Measurements from ENCODE around the gene PAPPA2. TPM values are rescaled to one million over a fixed set of nuclear protein-coding genes. Genes with fewer than 3 reads are reported as not detected.
"Not testable (repeated sequence)": the region's sequence is repeated elsewhere in the genome, so short reads cannot be mapped to it uniquely, and the experiment has no call there.

The PAPPA2 gene
- total RNA-seq, 3 donors from 2014 or later (not counting 1 experiment from before 2014, with no cell fraction given) = 0.48 TPM; not detected in 2

- H3K9me3 ChIP-seq (ENCODE audit: control insufficient read depth, insufficient read depth, low read length) = no peaks in the 10 kb centered on the region
- H3K4me1 ChIP-seq (ENCODE audit: control insufficient read depth, insufficient read depth, low read length) = no peaks in the 10 kb centered on the region
- H3K4me3 ChIP-seq (ENCODE audit: low read length) = no peak overlapping the region
- Mint-ChIP-seq H3K4me3 (no peak overlapping the region), H3K27ac (no peak overlapping the region), H3K27me3 (ENCODE audit: low read depth in 2 of 2) (no peaks in the 10 kb centered on the region), H3K4me1 (no peaks in the 10 kb centered on the region), H3K36me3 (no peaks in the 10 kb centered on the region), H3K9me3 (peaks cover 3 to 4% of the 10 kb centered on the region in 2 donors)
- intact Hi-C loops (cut with micrococcal nuclease) = no loop called here
- H3K36me3 ChIP-seq (ENCODE audit: control insufficient read depth, insufficient read depth, low read length) = no peaks in the 10 kb centered on the region
- ATAC-seq (no peak), DNase-seq (no peak)
- H3K27me3 ChIP-seq (ENCODE audit: control insufficient read depth, insufficient read depth, low read length) = no peaks in the 10 kb centered on the region
- H3K27ac ChIP-seq (ENCODE audit: low read length) = no peak overlapping the region
- TF ChIP-seq CTCF (IDR thresholded peaks at IDR 0.05) = no peak
- WGBS (ENCODE audit: insufficient coverage) = 57% methylated on average over 1 of the region's 2 CpGs
Observed at GRCh38 chr1:176445402-176445801, 17.6 kb upstream of the PAPPA2 start.

- H3K4me3 ChIP-seq (ENCODE audit: low read length) = no peak overlapping the region
- Mint-ChIP-seq H3K4me1 (no peaks in the 10 kb centered on the region), H3K9me3 (peaks cover 5 to 6% of the 10 kb centered on the region in 2 donors), H3K27me3 (ENCODE audit: low read depth in 2 of 2) (no peaks in the 10 kb centered on the region), H3K27ac (no peak overlapping the region), H3K4me3 (no peak overlapping the region), H3K36me3 (no peaks in the 10 kb centered on the region)
- intact Hi-C loops (cut with micrococcal nuclease) = no loop called here
- H3K27ac ChIP-seq (ENCODE audit: low read length) = no peak overlapping the region
- TF ChIP-seq CTCF (IDR thresholded peaks at IDR 0.05) = no peak
- ATAC-seq = no peak
- no peaks in the 10 kb centered on the region for H3K4me1 ChIP-seq (ENCODE audit: control insufficient read depth, insufficient read depth, low read length)
- DNase-seq = no peak
- H3K36me3 ChIP-seq (ENCODE audit: control insufficient read depth, insufficient read depth, low read length) = no peaks in the 10 kb centered on the region
- no peaks in the 10 kb centered on the region for H3K27me3 ChIP-seq (ENCODE audit: control insufficient read depth, insufficient read depth, low read length)
- 72% methylated on average over 2 of the region's 4 CpGs for WGBS (ENCODE audit: insufficient coverage)
- H3K9me3 ChIP-seq (ENCODE audit: control insufficient read depth, insufficient read depth, low read length) = no peaks in the 10 kb centered on the region
Observed at GRCh38 chr1:176448340-176448739, 14.6 kb upstream of the PAPPA2 start.

- H3K27ac ChIP-seq (ENCODE audit: low read length) = no peak overlapping the region
- no peaks in the 10 kb centered on the region for H3K27me3 ChIP-seq (ENCODE audit: control insufficient read depth, insufficient read depth, low read length)
- no peak for TF ChIP-seq CTCF (IDR thresholded peaks at IDR 0.05)
- Mint-ChIP-seq H3K4me1 (no peaks in the 10 kb centered on the region), H3K27me3 (ENCODE audit: low read depth in 2 of 2) (no peaks in the 10 kb centered on the region), H3K9me3 (peaks cover 5 to 6% of the 10 kb centered on the region in 2 donors), H3K27ac (no peak overlapping the region), H3K36me3 (no peaks in the 10 kb centered on the region), H3K4me3 (no peak overlapping the region)
- no peak overlapping the region for H3K4me3 ChIP-seq (ENCODE audit: low read length)
- no peaks in the 10 kb centered on the region for H3K9me3 ChIP-seq (ENCODE audit: control insufficient read depth, insufficient read depth, low read length)
- ATAC-seq (no peak), DNase-seq (no peak)
- no peaks in the 10 kb centered on the region for H3K36me3 ChIP-seq (ENCODE audit: control insufficient read depth, insufficient read depth, low read length)
- intact Hi-C loops (cut with micrococcal nuclease) = no loop called here
- H3K4me1 ChIP-seq (ENCODE audit: control insufficient read depth, insufficient read depth, low read length) = no peaks in the 10 kb centered on the region
- 83% methylated on average over 1 of the region's 1 CpG for WGBS (ENCODE audit: insufficient coverage)
Observed at GRCh38 chr1:176450526-176450925, 12.4 kb upstream of the PAPPA2 start.

GRCh38 chr1:176451741-176452140 lies 11.2 kb upstream of the PAPPA2 start:
- H3K36me3 ChIP-seq (ENCODE audit: control insufficient read depth, insufficient read depth, low read length); H3K27me3 Mint-ChIP-seq (ENCODE audit: low read depth in 2 of 2); H3K36me3 Mint-ChIP-seq; H3K9me3 Mint-ChIP-seq; H3K9me3 ChIP-seq (ENCODE audit: control insufficient read depth, insufficient read depth, low read length); H3K4me3 ChIP-seq (ENCODE audit: low read length); H3K27ac Mint-ChIP-seq; intact Hi-C loops (cut with micrococcal nuclease); H3K4me1 ChIP-seq (ENCODE audit: control insufficient read depth, insufficient read depth, low read length); H3K4me1 Mint-ChIP-seq; DNase-seq; H3K4me3 Mint-ChIP-seq; H3K27ac ChIP-seq (ENCODE audit: low read length); ATAC-seq; H3K27me3 ChIP-seq (ENCODE audit: control insufficient read depth, insufficient read depth, low read length): not testable (repeated sequence)
- WGBS (ENCODE audit: insufficient coverage) = 92% methylated on average over 2 of the region's 2 CpGs

All from natural killer cell (primary cell).